RWPE2 (cell line): ENCODE measurements around the gene TSPAN18.

Experiments used
- ATAC-seq: fragments of 200-7000 bp; cut with Tn5 transposase; 3 replicates; pipeline ENCODE4 v1.9.1; 2021; ENCODE audit warnings: low read depth
- DNase-seq: peaks from one replicate; pipeline ENCODE4 v3.0.0-alpha.2; 2020; ENCODE audit warnings: low spot score
- H3K27ac ChIP-seq: fragments of 450-650 bp; 2 replicates; pipeline ENCODE4 v1.5.1; 2017; ENCODE audit warnings: mild to moderate bottlenecking; ENCODE audit not compliant: poor library complexity, severe bottlenecking
- H3K27me3 ChIP-seq: fragments of 250-450 bp; sonication (Bioruptor Pico); 2 replicates; pipeline ENCODE4 v1.5.1; 2021; ENCODE audit warnings: mild to moderate bottlenecking, moderate library complexity; ENCODE audit not compliant: insufficient read depth, poor library complexity, severe bottlenecking
- H3K36me3 ChIP-seq: fragments of 250-450 bp; sonication (Bioruptor Pico); 2 replicates; pipeline ENCODE4 v1.5.1; 2020; ENCODE audit warnings: low read depth, mild to moderate bottlenecking, moderate library complexity
- H3K4me1 ChIP-seq: fragments of 250-450 bp; sonication (Bioruptor Pico); 2 replicates; pipeline ENCODE4 v1.5.1; 2021; ENCODE audit warnings: mild to moderate bottlenecking, moderate library complexity; ENCODE audit not compliant: insufficient read depth, poor library complexity, severe bottlenecking
- H3K4me3 ChIP-seq: fragments of 250-450 bp; sonication (Bioruptor Pico); 2 replicates; pipeline ENCODE4 v1.5.1; 2021; ENCODE audit warnings: mild to moderate bottlenecking, moderate library complexity; ENCODE audit not compliant: severe bottlenecking
- H3K9me3 ChIP-seq: fragments of 250-450 bp; sonication (Bioruptor Pico); 2 replicates; pipeline ENCODE4 v1.5.1; 2021; ENCODE audit warnings: mild to moderate bottlenecking, moderate library complexity; ENCODE audit not compliant: severe bottlenecking
- CTCF ChIP-seq: fragments of 450-650 bp; IDR thresholded peaks from one replicate; pipeline ENCODE4 v1.5.1; 2017; ENCODE audit warnings: mild to moderate bottlenecking, moderate library complexity; ENCODE audit not compliant: poor library complexity, severe bottlenecking

Gene TSPAN18

GRCh38 chr11:44905131-44905866, 178.5 kb downstream of the TSPAN18 start:
- H3K9me3 ChIP-seq = no peaks in the 10 kb centered on the region
- H3K4me1 ChIP-seq = no peaks in the 10 kb centered on the region
- H3K27me3 ChIP-seq = no peaks in the 10 kb centered on the region
- DNase-seq (no peak), ATAC-seq (peak; percentile 40; the same call in 2 of the 3 replicates)
- no peak overlapping the region for H3K27ac ChIP-seq
- no peak overlapping the region for H3K4me3 ChIP-seq
- no peaks in the 10 kb centered on the region for H3K36me3 ChIP-seq
- no peak for TF ChIP-seq CTCF

GRCh38 chr11:44906649-44907048, 179.9 kb downstream of the TSPAN18 start:
- DNase-seq (no peak), ATAC-seq (no peak)
- H3K9me3 ChIP-seq = no peaks in the 10 kb centered on the region
- no peak for TF ChIP-seq CTCF
- H3K27me3 ChIP-seq = no peaks in the 10 kb centered on the region
- H3K4me3 ChIP-seq = no peak overlapping the region
- no peaks in the 10 kb centered on the region for H3K36me3 ChIP-seq
- H3K4me1 ChIP-seq = no peaks in the 10 kb centered on the region
- H3K27ac ChIP-seq = no peak overlapping the region

GRCh38 chr11:44909557-44909956, 182.8 kb downstream of the TSPAN18 start:
- DNase-seq (no peak), ATAC-seq (no peak)
- Histone ChIP-seq H3K27ac (no peak overlapping the region), H3K9me3 (no peaks in the 10 kb centered on the region), H3K4me3 (no peak overlapping the region), H3K36me3 (no peaks in the 10 kb centered on the region), H3K4me1 (no peaks in the 10 kb centered on the region), H3K27me3 (no peaks in the 10 kb centered on the region)
- no peak for TF ChIP-seq CTCF

- no peaks in the 10 kb centered on the region for H3K36me3 ChIP-seq
- no peaks in the 10 kb centered on the region for H3K9me3 ChIP-seq
- no peak overlapping the region for H3K27ac ChIP-seq
- no peaks in the 10 kb centered on the region for H3K4me1 ChIP-seq
- no peak for DNase-seq
- H3K4me3 ChIP-seq = no peak overlapping the region
- H3K27me3 ChIP-seq = no peaks in the 10 kb centered on the region
- no peak for ATAC-seq
- TF ChIP-seq CTCF = no peak
Observed at GRCh38 chr11:44910591-44910990, 183.8 kb downstream of the TSPAN18 start.
